Neuronal stem cell (in vitro differentiated cells): ENCODE measurements around the gene ADARB1.
"Not testable (repeated sequence)": the region's sequence is repeated elsewhere in the genome, so short reads cannot be mapped to it uniquely, and the experiment has no call there.

Experiments used
- DNase-seq: peaks from one replicate; pipeline ENCODE4 v3.0.0-alpha.2; 2013; ENCODE audit warnings: low spot score
- H2AFZ ChIP-seq: one replicate; pipeline ENCODE4 v1.6.1; 2013; ENCODE audit warnings: mild to moderate bottlenecking, low read length, inconsistent platforms
- H2AK5ac ChIP-seq: 2 replicates; pipeline ENCODE4 v1.6.1; 2013; ENCODE audit warnings: low read depth, mild to moderate bottlenecking, inconsistent platforms, low read length, moderate library complexity, mixed read lengths
- H2BK120ac ChIP-seq: 2 replicates; pipeline ENCODE4 v1.6.1; 2013; ENCODE audit warnings: low read depth, mild to moderate bottlenecking, inconsistent platforms, low read length, moderate library complexity, mixed read lengths
- H2BK12ac ChIP-seq: one replicate; pipeline ENCODE4 v1.6.1; 2013; ENCODE audit warnings: low read length, inconsistent platforms
- H2BK15ac ChIP-seq: 2 replicates; pipeline ENCODE4 v1.6.1; 2013; ENCODE audit warnings: mild to moderate bottlenecking, low read length, inconsistent platforms, mixed read lengths
- H2BK5ac ChIP-seq: one replicate; pipeline ENCODE4 v1.6.1; 2013; ENCODE audit warnings: inconsistent platforms, mild to moderate bottlenecking, low read length, moderate library complexity
- H3K14ac ChIP-seq: one replicate; pipeline ENCODE4 v1.6.1; 2013; ENCODE audit warnings: low read length, inconsistent platforms
- H3K18ac ChIP-seq: 2 replicates; pipeline ENCODE4 v1.6.1; 2013; ENCODE audit warnings: low read length, inconsistent platforms
- H3K23ac ChIP-seq: 2 replicates; pipeline ENCODE4 v1.6.1; 2013; ENCODE audit warnings: low read depth, mild to moderate bottlenecking, mixed read lengths, low read length, inconsistent platforms; ENCODE audit not compliant: poor library complexity
- H3K27ac ChIP-seq: replicated peaks from 3 replicates; pipeline ENCODE4 v1.5.1; 2013; ENCODE audit warnings: low read length, inconsistent platforms
- H3K27me3 ChIP-seq, 3 experiments: 2 replicates each; pipeline ENCODE4 v1.6.1; 2013; ENCODE audit warnings: low read length in 3 of 3, mild to moderate bottlenecking in 2 of 3, inconsistent platforms in 1 of 3, low read depth in 1 of 3, mixed read lengths in 1 of 3, moderate library complexity in 1 of 3; ENCODE audit not compliant: control insufficient read depth in 3 of 3, insufficient read depth in 3 of 3
- H3K36me3 ChIP-seq, 2 donors: replicated peaks in 1 of 2; 2 replicates each; pipeline ENCODE4 v1.6.1; 2013; ENCODE audit warnings: low read length in 2 of 2; ENCODE audit not compliant: control insufficient read depth in 2 of 2, insufficient read depth in 2 of 2
- H3K4ac ChIP-seq: 2 replicates; pipeline ENCODE4 v1.6.1; 2013; ENCODE audit warnings: inconsistent platforms, mild to moderate bottlenecking, low read length, moderate library complexity
- H3K4me1 ChIP-seq, 2 donors: 1 replicate in 1 of 2; 2 replicates in 1 of 2; pipeline ENCODE4 v1.6.1; 2013; ENCODE audit warnings: low read length in 2 of 2, low read depth in 1 of 2; ENCODE audit not compliant: control insufficient read depth in 2 of 2, insufficient read depth in 1 of 2
- H3K4me2 ChIP-seq: one replicate; pipeline ENCODE4 v1.6.1; 2013; ENCODE audit warnings: mild to moderate bottlenecking, low read length, inconsistent platforms; ENCODE audit not compliant: insufficient read depth, poor library complexity, severe bottlenecking
- H3K4me3 ChIP-seq, 2 donors: 2 replicates each; pipeline ENCODE4 v1.5.1; 2013; ENCODE audit warnings: low read length in 2 of 2, mild to moderate bottlenecking in 2 of 2, inconsistent platforms in 1 of 2, moderate library complexity in 1 of 2
- H3K79me1 ChIP-seq: one replicate; pipeline ENCODE4 v1.6.1; 2013; ENCODE audit warnings: low read depth, mild to moderate bottlenecking, inconsistent platforms, low read length, moderate library complexity
- H3K9ac ChIP-seq: one replicate; pipeline ENCODE4 v1.6.1; 2013; ENCODE audit warnings: mild to moderate bottlenecking, low read depth, low read length, inconsistent platforms; ENCODE audit not compliant: poor library complexity
- H3K9me3 ChIP-seq, 2 donors: replicated peaks in 1 of 2; 2 replicates each; pipeline versions ENCODE3 to v1.6.1; 2013; ENCODE audit warnings: low read length in 2 of 2, mild to moderate bottlenecking in 2 of 2, inconsistent platforms in 1 of 2, low read depth in 1 of 2, mixed read lengths in 1 of 2, moderate library complexity in 1 of 2; ENCODE audit not compliant: control insufficient read depth in 2 of 2, insufficient read depth in 1 of 2
- H4K8ac ChIP-seq: one replicate; pipeline ENCODE4 v1.6.1; 2013; ENCODE audit warnings: low read depth, mild to moderate bottlenecking, inconsistent platforms, low read length, moderate library complexity
- H4K91ac ChIP-seq: one replicate; pipeline ENCODE4 v1.6.1; 2013; ENCODE audit warnings: low read length, low read depth, mild to moderate bottlenecking, inconsistent platforms; ENCODE audit not compliant: poor library complexity
- WGBS, 2 donors: extraction: QIAGEN DNeasy Blood & Tissue Kit; methylation state at CpG; one replicate each; pipeline ENCODE4 v1.1.7; 2013; ENCODE audit warnings: missing lambda C conversion rate in 2 of 2, mixed read lengths in 1 of 2; ENCODE audit not compliant: insufficient read length in 2 of 2, insufficient replicate concordance in 1 of 2; ENCODE audit errors: extremely low coverage in 2 of 2; 5-methylcytosine and 5-hydroxymethylcytosine counted together

Gene ADARB1

GRCh38 chr21:45132841-45133573 lies 58.6 kb downstream of the ADARB1 start:
- no peak overlapping the region for H2AFZ ChIP-seq
- H3K4me1 ChIP-seq, result peaks cover 0 to 3% of the 10 kb centered on the region in 2 donors
- H3K14ac ChIP-seq, result no peak overlapping the region
- no peak overlapping the region for H3K4me3 ChIP-seq
- H3K36me3 ChIP-seq, result no peaks in the 10 kb centered on the region
- H2BK120ac ChIP-seq, result no peak overlapping the region
- no peak overlapping the region for H3K4ac ChIP-seq
- H2BK5ac ChIP-seq, result no peak overlapping the region
- H3K18ac ChIP-seq, result no peak overlapping the region
- H3K27me3 ChIP-seq, result no peaks in the 10 kb centered on the region
- no peak for DNase-seq
- H2BK12ac ChIP-seq, result no peak overlapping the region
- H4K91ac ChIP-seq, result no peak overlapping the region
- no peaks in the 10 kb centered on the region for H3K9me3 ChIP-seq
- WGBS, 2 donors, result no CpG with 5 or more reads among the region's 13 CpGs
- H2BK15ac ChIP-seq, result no peak overlapping the region
- peaks cover 2% of the 10 kb centered on the region for H3K79me1 ChIP-seq
- H4K8ac ChIP-seq, result no peak overlapping the region
- no peak overlapping the region for H3K23ac ChIP-seq
- H2AK5ac ChIP-seq, result no peak overlapping the region
- H3K27ac ChIP-seq, result no peak overlapping the region
- no peak overlapping the region for H3K9ac ChIP-seq
- no peak overlapping the region for H3K4me2 ChIP-seq

GRCh38 chr21:45133574-45134278 lies 59.3 kb downstream of the ADARB1 start:
- H2BK12ac ChIP-seq, H2BK5ac ChIP-seq, H2BK120ac ChIP-seq, H3K14ac ChIP-seq, H4K8ac ChIP-seq, H3K4ac ChIP-seq, H2AK5ac ChIP-seq, H4K91ac ChIP-seq, H3K18ac ChIP-seq, DNase-seq, H2BK15ac ChIP-seq, H3K9ac ChIP-seq, H3K79me1 ChIP-seq, H2AFZ ChIP-seq, H3K4me3 ChIP-seq, H3K27ac ChIP-seq, H3K27me3 ChIP-seq, H3K23ac ChIP-seq, H3K4me1 ChIP-seq, H3K9me3 ChIP-seq, H3K36me3 ChIP-seq, H3K4me2 ChIP-seq: not testable (repeated sequence)
- no CpG with 5 or more reads among the region's 60 CpGs for WGBS, 2 donors

- H2BK12ac ChIP-seq, result no peak overlapping the region
- no peak for DNase-seq
Measured at GRCh38 chr21:45134279-45135076, 60.1 kb downstream of the ADARB1 start.

GRCh38 chr21:45135122-45135521 lies 60.7 kb downstream of the ADARB1 start:
- peaks cover 2% of the 10 kb centered on the region for H3K79me1 ChIP-seq
- no peak overlapping the region for H2BK15ac ChIP-seq
- no peak overlapping the region for H3K23ac ChIP-seq
- H3K27ac ChIP-seq, result no peak overlapping the region
- no peak overlapping the region for H2BK12ac ChIP-seq
- H2AFZ ChIP-seq, result no peak overlapping the region
- H3K4me3 ChIP-seq, result no peak overlapping the region
- H4K91ac ChIP-seq, result no peak overlapping the region
- H3K4ac ChIP-seq, result no peak overlapping the region
- no peak overlapping the region for H2AK5ac ChIP-seq
- H3K4me1 ChIP-seq, result peaks cover 0 to 3% of the 10 kb centered on the region in 2 donors
- H3K18ac ChIP-seq, result no peak overlapping the region
- H3K27me3 ChIP-seq, result no peaks in the 10 kb centered on the region
- no CpG with 5 or more reads among the region's 3 CpGs for WGBS, 2 donors
- no peak overlapping the region for H2BK120ac ChIP-seq
- H3K9me3 ChIP-seq, result no peaks in the 10 kb centered on the region
- H4K8ac ChIP-seq, result no peak overlapping the region
- DNase-seq, result no peak
- H3K14ac ChIP-seq, result no peak overlapping the region
- H2BK5ac ChIP-seq, result no peak overlapping the region
- H3K4me2 ChIP-seq, result no peak overlapping the region
- H3K36me3 ChIP-seq, result no peaks in the 10 kb centered on the region
- no peak overlapping the region for H3K9ac ChIP-seq

More at GRCh38 chr21:45134279-45135076, 60.1 kb downstream of the ADARB1 start:
- WGBS, 2 donors, result no CpG with 5 or more reads among the region's 29 CpGs
- Histone ChIP-seq H3K4me2 (peak overlapping the region; percentile 4), H3K9me3 (no peaks in the 10 kb centered on the region), H3K9ac (peak overlapping the region; percentile 56), H2BK15ac (no peak overlapping the region), H3K4me1 (peaks cover 0 to 3% of the 10 kb centered on the region in 2 donors), H3K14ac (peak overlapping the region; percentile 65), H3K27me3 (no peaks in the 10 kb centered on the region), H3K23ac (no peak overlapping the region), H3K27ac (no peak overlapping the region), H3K4me3 (peak overlapping the region in 1 of 2 donors; percentile 27), H2BK120ac (no peak overlapping the region), H4K91ac (no peak overlapping the region), H2AFZ (no peak overlapping the region), H3K4ac (no peak overlapping the region), H2BK5ac (no peak overlapping the region), H2AK5ac (no peak overlapping the region), H3K18ac (peak overlapping the region; percentile 42), H3K36me3 (no peaks in the 10 kb centered on the region), H4K8ac (no peak overlapping the region), H3K79me1 (peaks cover 2% of the 10 kb centered on the region)
